ENCODE results near the gene BCL3. TPM values are rescaled to one million over a fixed set of nuclear protein-coding genes. Genes with fewer than 3 reads are reported as not detected.

Gene BCL3
- total and polyA plus RNA-seq, 2 of the 13 experiments (the other 11 are each of a cell fraction or from before 2014, with no cell fraction given) = 2.3 to 4.0 TPM

DNA sequence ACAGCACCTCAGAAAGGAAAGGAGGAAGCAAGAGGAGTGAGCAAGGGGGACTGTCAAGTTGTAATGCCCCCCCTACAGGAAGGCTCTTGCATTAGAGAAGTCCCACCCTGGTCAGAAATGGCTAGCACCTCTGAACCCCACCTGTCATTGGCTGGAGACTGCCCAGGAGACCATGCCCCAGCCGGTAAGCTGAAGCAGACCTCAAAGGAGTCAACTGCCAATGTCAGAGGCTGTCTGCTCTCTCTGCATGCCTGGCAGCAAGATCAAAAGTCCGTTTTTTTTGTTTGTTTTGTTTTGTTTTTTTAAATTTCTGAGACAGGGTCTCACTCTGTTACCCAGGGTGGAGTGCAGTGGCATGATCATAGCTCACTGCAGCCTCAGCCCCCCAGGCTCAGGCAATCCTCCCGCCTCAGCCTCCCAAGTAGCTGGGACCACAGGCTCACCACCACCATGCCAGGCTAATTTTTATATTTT is 8.1 kb upstream of the BCL3 start (continued):
- no peak for TF ChIP-seq TIGD3 (CRISPR knock-in tag; IDR thresholded peaks at IDR 0.05; ENCODE audit: borderline replicate concordance)
- TF ChIP-seq THAP11 (CRISPR knock-in tag; IDR thresholded peaks at IDR 0.05) = no peak
- peak; percentile 24; the same call in 1 of the 2 replicates for TF ChIP-seq ZNF292 (CRISPR knock-in tag; IDR thresholded peaks at IDR 0.05; ENCODE audit: borderline replicate concordance, low read depth)
- TF ChIP-seq AKNA (CRISPR knock-in tag; IDR thresholded peaks at IDR 0.05; ENCODE audit: borderline replicate concordance) = no peak
- TF ChIP-seq ZKSCAN1 (IDR thresholded peaks at IDR 0.05; ENCODE audit: low read length) = no peak
- no peak for TF ChIP-seq HIVEP1 (CRISPR knock-in tag; IDR thresholded peaks at IDR 0.05)
- no peak for TF ChIP-seq NFYC (CRISPR knock-in tag; IDR thresholded peaks at IDR 0.05)
- 0 out of 2 replicates have a peak, but pooled peaks have one; percentile 21 for TF ChIP-seq KAT8 (CRISPR knock-in tag; IDR thresholded peaks at IDR 0.05)
- TF ChIP-seq SRSF9 (IDR thresholded peaks at IDR 0.05; ENCODE audit: borderline replicate concordance, insufficient read depth, low read depth, low read length, poor library complexity, severe bottlenecking) = no peak
- TF ChIP-seq BRCA1 (CRISPR knock-in tag; IDR thresholded peaks at IDR 0.05) = no peak
- TF ChIP-seq ZNF614 (CRISPR knock-in tag; IDR thresholded peaks at IDR 0.05; ENCODE audit: borderline replicate concordance) = no peak
- no peak for TF ChIP-seq ZNF713 (CRISPR knock-in tag; IDR thresholded peaks at IDR 0.05)
- TF ChIP-seq POGZ (CRISPR knock-in tag; IDR thresholded peaks at IDR 0.05) = peak; percentile 38; the same call in 1 of the 2 replicates
- TF ChIP-seq NCOA1 (CRISPR knock-in tag; IDR thresholded peaks at IDR 0.05) = no peak
- TF ChIP-seq HIC2 (CRISPR knock-in tag; IDR thresholded peaks at IDR 0.05; ENCODE audit: low read depth) = peak; percentile 78
- TF ChIP-seq MXD4 (CRISPR knock-in tag; IDR thresholded peaks at IDR 0.05) = no peak
- TF ChIP-seq, protein P1, sequence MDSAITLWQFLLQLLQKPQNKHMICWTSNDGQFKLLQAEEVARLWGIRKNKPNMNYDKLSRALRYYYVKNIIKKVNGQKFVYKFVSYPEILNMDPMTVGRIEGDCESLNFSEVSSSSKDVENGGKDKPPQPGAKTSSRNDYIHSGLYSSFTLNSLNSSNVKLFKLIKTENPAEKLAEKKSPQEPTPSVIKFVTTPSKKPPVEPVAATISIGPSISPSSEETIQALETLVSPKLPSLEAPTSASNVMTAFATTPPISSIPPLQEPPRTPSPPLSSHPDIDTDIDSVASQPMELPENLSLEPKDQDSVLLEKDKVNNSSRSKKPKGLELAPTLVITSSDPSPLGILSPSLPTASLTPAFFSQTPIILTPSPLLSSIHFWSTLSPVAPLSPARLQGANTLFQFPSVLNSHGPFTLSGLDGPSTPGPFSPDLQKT (CRISPR knock-in tag; IDR thresholded peaks at IDR 0.05; ENCODE audit: borderline replicate concordance) = no peak
- TF ChIP-seq IRF2 (CRISPR knock-in tag; IDR thresholded peaks at IDR 0.05) = no peak
- no peak for TF ChIP-seq ZNF879 (CRISPR knock-in tag; IDR thresholded peaks at IDR 0.05)
- TF ChIP-seq, protein P2, sequence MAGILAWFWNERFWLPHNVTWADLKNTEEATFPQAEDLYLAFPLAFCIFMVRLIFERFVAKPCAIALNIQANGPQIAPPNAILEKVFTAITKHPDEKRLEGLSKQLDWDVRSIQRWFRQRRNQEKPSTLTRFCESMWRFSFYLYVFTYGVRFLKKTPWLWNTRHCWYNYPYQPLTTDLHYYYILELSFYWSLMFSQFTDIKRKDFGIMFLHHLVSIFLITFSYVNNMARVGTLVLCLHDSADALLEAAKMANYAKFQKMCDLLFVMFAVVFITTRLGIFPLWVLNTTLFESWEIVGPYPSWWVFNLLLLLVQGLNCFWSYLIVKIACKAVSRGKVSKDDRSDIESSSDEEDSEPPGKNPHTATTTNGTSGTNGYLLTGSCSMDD (CRISPR knock-in tag; IDR thresholded peaks at IDR 0.05) = no peak
- TF ChIP-seq ZNF562 (CRISPR knock-in tag; IDR thresholded peaks at IDR 0.05; ENCODE audit: borderline replicate concordance) = no peak
